H1 (cell line): ENCODE measurements around the gene GDPD5. TPM values are rescaled to one million over a fixed set of nuclear protein-coding genes. Genes with fewer than 3 reads are reported as not detected.
A peak's percentile ranks its signal among the peaks of the same experiment; 100 is the strongest.

Experiments
- CTCF ChIA-PET: fragments of 300-600 bp; sonication (Branson Sonifier 250); formaldehyde crosslinking; loops from one replicate; lab custom pipeline; 2021; ENCODE audit not compliant: partially characterized antibody; lab: Charles Lee
- POLR2A ChIA-PET: fragments of 300-600 bp; sonication (Branson Sonifier 250); formaldehyde crosslinking; loops from one replicate; lab custom pipeline; 2021; ENCODE audit warnings: inconsistent platforms; ENCODE audit not compliant: partially characterized antibody; lab: Charles Lee
- DNase-seq, 2 experiments: peaks; one replicate each; pipeline versions ENCODE4 v3.0.0 to v3.0.0-alpha.2; 2010 to 2022; ENCODE audit warnings: low spot score in 2 of 2, low read depth in 1 of 2, mixed read lengths in 1 of 2
- FAIRE-seq: peaks from 2 replicates; lab custom pipeline; 2011; peaks lifted over from hg19 to GRCh38; lab: Jason Lieb, UNC
- H2AFZ ChIP-seq: 2 replicates; pipeline ENCODE4 v1.8.1; 2012; ENCODE audit warnings: low read length, inconsistent platforms
- H2AK5ac ChIP-seq: 2 replicates; pipeline ENCODE4 v1.6.1; 2013; ENCODE audit warnings: low read depth, low read length
- H2BK120ac ChIP-seq: replicated peaks from 2 replicates; pipeline ENCODE3; 2013; ENCODE audit warnings: low read depth, low read length, inconsistent platforms
- H2BK12ac ChIP-seq: 2 replicates; pipeline ENCODE4 v1.6.1; 2013; ENCODE audit warnings: low read depth, low read length
- H2BK15ac ChIP-seq: 2 replicates; pipeline ENCODE4 v1.6.1; 2013; ENCODE audit warnings: low read length
- H2BK20ac ChIP-seq: 2 replicates; pipeline ENCODE4 v1.6.1; 2013; ENCODE audit warnings: low read length
- H2BK5ac ChIP-seq: 2 replicates; pipeline ENCODE4 v1.6.1; 2013; ENCODE audit warnings: low read depth, low read length
- H3K14ac ChIP-seq: 2 replicates; pipeline ENCODE4 v1.6.1; 2013; ENCODE audit warnings: inconsistent platforms; ENCODE audit not compliant: insufficient read length
- H3K18ac ChIP-seq: 2 replicates; pipeline ENCODE4 v1.6.1; 2013; ENCODE audit warnings: low read length; ENCODE audit errors: extremely low read depth
- H3K23ac ChIP-seq: 2 replicates; pipeline ENCODE4 v1.6.1; 2013; ENCODE audit warnings: inconsistent platforms; ENCODE audit not compliant: insufficient read length
- H3K23me2 ChIP-seq: 2 replicates; pipeline ENCODE4 v1.6.1; 2013; ENCODE audit warnings: low read depth, low read length
- H3K27ac ChIP-seq: 2 replicates; pipeline ENCODE4 v1.6.1; 2011; ENCODE audit warnings: low read depth, low read length, inconsistent platforms
- H3K27me3 ChIP-seq, 4 experiments: replicated peaks in 1 of 4; 1 replicate in 1 of 4; 2 replicates in 3 of 4; pipeline versions ENCODE4 v1.6.1 to v1.8.1; 2011 to 2013; ENCODE audit warnings: low read length in 3 of 4, mild to moderate bottlenecking in 3 of 4, inconsistent platforms in 2 of 4, mixed read lengths in 2 of 4, moderate library complexity in 1 of 4; ENCODE audit not compliant: control insufficient read depth in 3 of 4, insufficient read depth in 3 of 4; ENCODE audit errors: extremely low read depth in 1 of 4
- H3K36me3 ChIP-seq, 4 experiments: 2 replicates each; pipeline versions ENCODE4 v1.6.1 to v1.8.1; 2011 to 2013; ENCODE audit warnings: mild to moderate bottlenecking in 4 of 4, low read length in 3 of 4, moderate library complexity in 2 of 4, control low read depth in 1 of 4, inconsistent platforms in 1 of 4; ENCODE audit not compliant: insufficient read depth in 4 of 4, control insufficient read depth in 2 of 4
- H3K4ac ChIP-seq: replicated peaks from 2 replicates; pipeline ENCODE3; 2013; ENCODE audit warnings: low read length, low read depth, mixed read lengths, inconsistent platforms; ENCODE audit not compliant: insufficient read length
- H3K4me1 ChIP-seq, 4 experiments: replicated peaks in 1 of 4; 1 replicate in 1 of 4; 2 replicates in 3 of 4; pipeline versions ENCODE4 v1.6.1 to v1.8.1; 2011 to 2013; ENCODE audit warnings: low read length in 3 of 4, inconsistent platforms in 2 of 4, mixed read lengths in 1 of 4; ENCODE audit not compliant: insufficient read depth in 4 of 4, control insufficient read depth in 3 of 4
- H3K4me2 ChIP-seq, 2 experiments: 2 replicates each; pipeline versions ENCODE4 v1.6.1 to v1.8.1; 2011 to 2013; ENCODE audit warnings: low read depth in 2 of 2, low read length in 2 of 2, control low read depth in 1 of 2, inconsistent platforms in 1 of 2, mild to moderate bottlenecking in 1 of 2; ENCODE audit not compliant: insufficient read depth in 1 of 2
- H3K4me3 ChIP-seq, 4 experiments: fragments of 200-600, 300-600 bp in 1 of 4; sonication (generic), shearing (Covaris generic), sonication (Bioruptor Twin) in 1 of 4; 2 replicates each; pipeline versions ENCODE4 v1.5.1 to v1.8.1; 2011 to 2016; ENCODE audit warnings: low read length in 4 of 4, low read depth in 3 of 4, control low read depth in 2 of 4, inconsistent platforms in 2 of 4, mild to moderate bottlenecking in 2 of 4, mixed read lengths in 1 of 4, moderate library complexity in 1 of 4; ENCODE audit not compliant: insufficient read depth in 2 of 4; ENCODE audit errors: extremely low read depth in 1 of 4
- H3K56ac ChIP-seq: replicated peaks from 2 replicates; pipeline ENCODE3; 2013; ENCODE audit warnings: low read depth, mild to moderate bottlenecking, mixed read lengths, low read length, inconsistent platforms; ENCODE audit not compliant: insufficient read length
- H3K79me1 ChIP-seq: 2 replicates; pipeline ENCODE4 v1.6.1; 2013; ENCODE audit warnings: low read depth, low read length, control low read depth
- H3K79me2 ChIP-seq, 2 experiments: 2 replicates each; pipeline versions ENCODE4 v1.6.1 to v1.8.1; 2012 to 2013; ENCODE audit warnings: low read length in 2 of 2, mild to moderate bottlenecking in 2 of 2, inconsistent platforms in 1 of 2; ENCODE audit not compliant: insufficient read depth in 2 of 2, control insufficient read depth in 1 of 2
- H3K9ac ChIP-seq, 4 experiments: replicated peaks in 1 of 4; 1 replicate in 1 of 4; 2 replicates in 3 of 4; pipeline versions ENCODE4 v1.6.1 to v1.8.1; 2011 to 2013; ENCODE audit warnings: low read depth in 3 of 4, low read length in 3 of 4, control low read depth in 2 of 4, mild to moderate bottlenecking in 2 of 4, moderate library complexity in 2 of 4, inconsistent platforms in 1 of 4; ENCODE audit errors: extremely low read depth in 1 of 4
- H3K9me3 ChIP-seq, 2 experiments: 2 replicates each; pipeline versions ENCODE4 v1.6.1 to v1.8.1; 2012 to 2013; ENCODE audit warnings: mild to moderate bottlenecking in 2 of 2, moderate library complexity in 2 of 2, control low read depth in 1 of 2, inconsistent platforms in 1 of 2, low read depth in 1 of 2, low read length in 1 of 2, mixed read lengths in 1 of 2; ENCODE audit not compliant: insufficient read depth in 2 of 2
- H4K20me1 ChIP-seq, 2 experiments: replicated peaks in 1 of 2; 2 replicates each; pipeline versions ENCODE3 to v1.8.1; 2011 to 2013; ENCODE audit warnings: inconsistent platforms in 2 of 2, low read length in 2 of 2, mild to moderate bottlenecking in 1 of 2; ENCODE audit not compliant: insufficient read depth in 2 of 2, control insufficient read depth in 1 of 2
- H4K5ac ChIP-seq: 2 replicates; pipeline ENCODE4 v1.6.1; 2013; ENCODE audit warnings: low read length, low read depth, mixed read lengths, inconsistent platforms; ENCODE audit not compliant: insufficient read length
- H4K8ac ChIP-seq: 2 replicates; pipeline ENCODE4 v1.8.0; 2013; ENCODE audit warnings: mild to moderate bottlenecking, moderate library complexity, low read length, inconsistent platforms; ENCODE audit not compliant: insufficient read depth; ENCODE audit errors: extremely low read depth
- H4K91ac ChIP-seq: replicated peaks from 2 replicates; pipeline ENCODE3; 2013; ENCODE audit warnings: low read length, mixed read lengths, inconsistent platforms; ENCODE audit not compliant: insufficient read length
- CBX8 ChIP-seq: fragments of 300-800, 300-1000 bp; sonication (generic); IDR thresholded peaks from 2 replicates; pipeline ENCODE4 v1.7.1; 2016; ENCODE audit warnings: low read depth, low read length, borderline replicate concordance
- EZH2 ChIP-seq: fragments of 200-600 bp; sonication (generic); IDR thresholded peaks from 2 replicates; pipeline ENCODE4 v1.7.1; 2012; ENCODE audit warnings: low read depth, mild to moderate bottlenecking, moderate library complexity, low read length, inconsistent platforms; ENCODE audit not compliant: severe bottlenecking
- JUN ChIP-seq: IDR thresholded peaks from 2 replicates; pipeline ENCODE4 v1.6.1; 2011; ENCODE audit warnings: low read depth, mild to moderate bottlenecking, improper control_type of control experiment, low read length
- POLR2AphosphoS5 ChIP-seq: IDR thresholded peaks from 2 replicates; pipeline ENCODE4 v1.6.1; 2011; ENCODE audit warnings: low read depth, low read length
- RAD21 ChIP-seq, 2 experiments: IDR thresholded peaks in 1 of 2; conservative IDR thresholded peaks in 1 of 2; 2 replicates each; pipeline ENCODE4 v1.6.1; 2011; ENCODE audit warnings: low read depth in 2 of 2, low read length in 2 of 2, improper control_type of control experiment in 1 of 2, inconsistent platforms in 1 of 2, mild to moderate bottlenecking in 1 of 2, moderate library complexity in 1 of 2
- RNF2 ChIP-seq: fragments of 200-900, 300-1000 bp; sonication (generic); IDR thresholded peaks from 2 replicates; pipeline ENCODE4 v1.7.1; 2016; ENCODE audit warnings: borderline replicate concordance, low read depth, mild to moderate bottlenecking, antibody characterized with exemption, low read length; ENCODE audit not compliant: poor library complexity, severe bottlenecking; ENCODE audit errors: missing control alignments
- SIRT6 ChIP-seq: IDR thresholded peaks from one replicate; pipeline ENCODE4 v1.7.1; 2012; ENCODE audit warnings: low read length, inconsistent platforms
- YY1 ChIP-seq: IDR thresholded peaks from 2 replicates; pipeline ENCODE4 v1.6.1; 2011; ENCODE audit warnings: low read depth, mild to moderate bottlenecking, low read length
- WGBS, 2 experiments: shearing (Covaris generic) in 1 of 2; methylation state at CpG; one replicate each; pipeline versions ENCODE4 v1.1.6 to v1.1.7; 2013 to 2015; ENCODE audit warnings: low lambda C conversion rate in 2 of 2, mixed read lengths in 2 of 2, inconsistent platforms in 1 of 2, low coverage in 1 of 2, missing lambda C conversion rate in 1 of 2; ENCODE audit not compliant: insufficient replicate concordance in 2 of 2, insufficient coverage in 1 of 2, insufficient read length in 1 of 2; ENCODE audit errors: extremely low coverage in 1 of 2, missing lambda C conversion rate in 1 of 2; 5-methylcytosine and 5-hydroxymethylcytosine counted together
- polyA plus RNA-seq, 7 experiments: library from polyadenylated mRNA; depleted of rRNA in 3 of 7; stranded (reverse) in 5 of 7; unstranded in 2 of 7; fragments of >200 nt in 5 of 7; fragments of 200-250 nt in 2 of 7; gene quantifications; 1 replicate in 5 of 7; 2 replicates in 1 of 7; 4 replicates in 1 of 7; pipeline versions ENCODE4 v1.2.1 to v1.2.3, GENCODE V29; 2011 to 2013; ENCODE audit warnings: missing spikeins in 2 of 7, mixed read lengths in 2 of 7
- total RNA-seq: library from RNA; stranded (reverse); fragmentation: NEBNext Ultra II Directional; extraction: Animal tissue kit (Norgen Biotek cat#: 25700); gene quantifications from 2 replicates; pipeline ENCODE4 v1.2.1, GENCODE V29; 2021

GDPD5 gene
- total and polyA plus RNA-seq, 2 of the 8 experiments (the other 6 are each of a cell fraction or from before 2014, with no cell fraction given), result 7.8 to 8.6 TPM

GRCh38 chr11:75574698-75575602, 49.2 kb upstream of the GDPD5 start:
- Histone ChIP-seq H3K4me3 (no peak overlapping the region), H3K9ac (no peak overlapping the region), H2AFZ (no peak overlapping the region), H3K36me3 (peaks cover 21 to 40% (median 29%) of the 10 kb centered on the region in 4 experiments), H4K5ac (no peak overlapping the region), H4K91ac (no peak overlapping the region), H3K4me1 (peaks cover 0 to 4% (median under 1%) of the 10 kb centered on the region in 4 experiments; a peak in 4 of 7 replicates), H2AK5ac (no peak overlapping the region), H3K79me1 (no peaks in the 10 kb centered on the region; the same call in 1 of the 2 replicates), H2BK120ac (no peak overlapping the region), H3K23me2 (no peaks in the 10 kb centered on the region; the same call in 1 of the 2 replicates), H3K18ac (no peak overlapping the region), H4K8ac (no peak overlapping the region), H2BK15ac (0 out of 2 replicates have a peak overlapping the region, but pooled peaks have one; percentile 51), H3K27me3 (no peaks in the 10 kb centered on the region), H3K56ac (no peak overlapping the region), H2BK20ac (no peak overlapping the region), H4K20me1 (peaks cover 0 to 11% of the 10 kb centered on the region in 2 experiments), H2BK5ac (no peak overlapping the region), H3K27ac (no peak overlapping the region), H3K23ac (no peak overlapping the region), H3K14ac (no peak overlapping the region), H3K4me2 (no peak overlapping the region), H2BK12ac (no peak overlapping the region; the same call in 1 of the 2 replicates), H3K9me3 (no peaks in the 10 kb centered on the region), H3K79me2 (no peaks in the 10 kb centered on the region), H3K4ac (no peak overlapping the region)
- DNase-seq (no peak), FAIRE-seq (no peak)
- 88% methylated on average over 11 of the region's 12 CpGs; no CpG with 5 or more reads in 1 of the 2 experiments for WGBS, 2 experiments
- ChIA-PET CTCF (interaction anchor here (0.6 to 17.4 kb wide), 29 partner anchors 8 to 739 kb away, joined by 3 to 344 read pairs (median 4); partner anchors contain the start of gene SERPINH1), POLR2A (interaction anchor here (0.7 to 35.1 kb wide), 25 partner anchors 1 to 195 kb away, joined by 3 to 1120 read pairs (median 4); partner anchors contain the start of genes GDPD5, MAP6 and SERPINH1)
- TF ChIP-seq JUN (no peak), EZH2 (no peak), CBX8 (no peak), YY1 (no peak), RNF2 (no peak), SIRT6 (no peak), POLR2AphosphoS5 (peak; percentile 52), RAD21 (IDR thresholded peaks at IDR 0.05 in 1 of 2, conservative IDR thresholded peaks at IDR 0.05 in 1 of 2; ENCODE audit: low read depth in 2 of 2, low read length in 2 of 2) (peak; percentile 69 to 72)
